A549 treated with AZD2906 at 1 μM for 4 hours (cell line): ENCODE measurements around the gene IL13RA1. TPM values are rescaled to one million over a fixed set of nuclear protein-coding genes. Genes with fewer than 3 reads are reported as not detected.

Experiments used
- total RNA-seq: library from RNA; stranded (reverse); fragments of 200-300 nt; extraction: Qiagen RNA extraction; gene quantifications from 5 replicates; pipeline ENCODE4 v1.2.3, GENCODE V29; 2022

IL13RA1 gene
- total RNA-seq: 49.5 to 68.4 TPM (median 59.5 TPM) in 5 replicates

GRCh38 chrX:118726887-118727685 is at the start of gene IL13RA1:
Gene IL13RA1 (plus strand): TSS chrX:118727606. CDS start chrX:118727639, 33 bp downstream.

GRCh38 chrX:118823263-118824172 is 96.1 kb downstream of the IL13RA1 start, which contains the start of gene ZCCHC12:
Gene ZCCHC12 (plus strand): TSS chrX:118823824. CDS start chrX:118825245, 1,421 bp downstream.

Other genes with a start within 250 kb of the IL13RA1 start
- 6.2 to 8.7 TPM (median 7.3 TPM) in 5 replicates for gene DOCK11, start 231.8 kb upstream of the IL13RA1 start, total RNA-seq
- 0.14 to 0.22 TPM (median 0.21 TPM) in 5 replicates for gene ZCCHC12, start 96.2 kb downstream of the IL13RA1 start, total RNA-seq
- 2.6 to 3.3 TPM (median 3.1 TPM) in 5 replicates for gene LONRF3, start 247.0 kb downstream of the IL13RA1 start, total RNA-seq